HL-60/S4 treated with phorbol 12-myristate 13-acetate at 8.2 ng/mL for 4 days and 3 days (cell line): ENCODE data around the gene TDG.

ENCODE experiments used
- in situ Hi-C: fragments of 300-500 bp; cut with MboI; formaldehyde crosslinking; loops from 2 replicates; pipeline ENCODE4 v1.15.0; 2022; ENCODE audit warnings: low sequenced_read_pairs

Gene TDG

DNA sequence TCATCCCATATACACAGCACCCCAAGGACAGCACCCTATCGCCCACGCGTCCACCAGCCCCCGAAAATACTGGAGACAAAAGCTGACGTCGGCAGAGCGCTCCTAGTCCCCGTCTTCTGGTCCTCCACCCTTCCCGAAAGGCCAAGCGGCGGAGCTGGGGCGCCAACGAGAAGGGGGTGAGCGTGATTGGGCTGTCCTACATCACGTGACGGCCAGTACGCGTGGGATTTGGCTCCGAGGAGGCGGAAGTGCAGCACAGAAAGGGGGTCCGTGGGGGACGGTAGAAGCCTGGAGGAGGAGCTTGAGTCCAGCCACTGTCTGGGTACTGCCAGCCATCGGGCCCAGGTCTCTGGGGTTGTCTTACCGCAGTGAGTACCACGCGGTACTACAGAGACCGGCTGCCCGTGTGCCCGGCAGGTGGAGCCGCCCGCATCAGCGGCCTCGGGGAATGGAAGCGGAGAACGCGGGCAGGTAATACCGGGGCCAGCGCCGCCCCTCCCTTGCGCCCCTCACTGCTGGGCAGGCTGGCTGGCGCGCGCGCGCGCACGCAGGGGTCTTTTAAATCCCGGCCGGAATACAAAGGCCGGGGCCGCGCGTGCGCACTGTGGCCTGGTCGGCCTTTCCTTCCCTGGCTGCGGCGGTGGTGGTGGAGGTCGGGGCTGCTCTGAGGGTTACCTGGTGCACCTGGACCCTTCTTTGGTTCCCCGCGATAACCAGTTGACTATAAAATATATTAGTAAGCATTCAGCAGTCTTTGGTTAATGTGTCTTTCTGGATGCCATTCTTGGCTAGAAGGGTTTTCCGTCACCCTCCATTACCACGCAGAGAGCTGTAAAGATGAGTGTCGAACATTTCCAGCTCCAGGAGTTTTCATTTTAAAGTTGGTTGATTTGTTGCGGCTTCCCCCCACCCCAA lies at the start of gene TDG:
TSS of gene TDG (plus strand) at position 283 of the 915 bp plus-strand sequence. CDS start at position 449, 166 bp downstream.
- in situ Hi-C loops, result no loop called here

- in situ Hi-C loops, result no loop called here
Observed at GRCh38 chr12:103917873-103918272, 47.8 kb upstream of the TDG start.

GRCh38 chr12:103924761-103925641 lies 40.7 kb upstream of the TDG start:
- in situ Hi-C loops, result no loop called here

DNA sequence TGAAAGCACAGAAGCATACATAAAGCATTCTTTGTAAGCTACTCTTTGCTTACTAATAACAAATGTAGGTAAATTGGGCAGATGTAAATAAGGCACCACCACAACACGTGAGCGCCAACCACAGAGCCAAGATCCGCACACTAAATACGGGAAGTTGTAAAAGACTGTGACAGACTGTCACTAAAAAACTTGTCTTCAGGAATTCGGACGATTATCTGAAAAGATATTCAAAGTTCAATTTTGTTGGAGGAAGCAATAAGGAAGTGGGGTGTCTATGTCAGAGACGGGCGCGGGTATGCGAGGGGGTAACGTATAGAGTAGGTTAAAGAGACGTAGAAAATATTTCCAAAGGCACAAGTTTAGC lies 37.0 kb upstream of the TDG start:
- in situ Hi-C loops, result no loop called here

- in situ Hi-C loops, result no loop called here
Observed at GRCh38 chr12:103929046-103929783, 36.5 kb upstream of the TDG start.

- in situ Hi-C loops, result no loop called here
Observed at GRCh38 chr12:103929784-103930033, 36.0 kb upstream of the TDG start.

DNA sequence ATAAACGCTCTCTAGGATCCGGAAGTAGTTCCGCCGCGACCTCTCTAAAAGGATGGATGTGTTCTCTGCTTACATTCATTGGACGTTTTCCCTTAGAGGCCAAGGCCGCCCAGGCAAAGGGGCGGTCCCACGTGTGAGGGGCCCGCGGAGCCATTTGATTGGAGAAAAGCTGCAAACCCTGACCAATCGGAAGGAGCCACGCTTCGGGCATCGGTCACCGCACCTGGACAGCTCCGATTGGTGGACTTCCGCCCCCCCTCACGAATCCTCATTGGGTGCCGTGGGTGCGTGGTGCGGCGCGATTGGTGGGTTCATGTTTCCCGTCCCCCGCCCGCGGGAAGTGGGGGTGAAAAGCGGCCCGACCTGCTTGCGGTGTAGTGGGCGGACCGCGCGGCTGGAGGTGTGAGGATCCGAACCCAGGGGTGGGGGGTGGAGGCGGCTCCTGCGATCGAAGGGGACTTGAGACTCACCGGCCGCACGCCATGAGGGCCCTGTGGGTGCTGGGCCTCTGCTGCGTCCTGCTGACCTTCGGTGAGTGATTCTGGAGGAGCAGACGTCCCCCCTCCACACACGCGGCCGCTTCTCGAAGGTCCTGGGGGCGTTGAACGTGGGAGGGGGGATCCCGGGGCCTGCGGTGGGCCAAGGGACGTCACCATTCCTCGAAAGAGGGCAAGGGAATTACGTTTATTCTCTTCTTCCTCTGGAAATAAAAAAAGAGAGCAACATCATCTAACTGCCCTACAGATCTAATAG lies 35.5 kb upstream of the TDG start, which contains the start of gene HSP90B1:
TSS of gene HSP90B1 (plus strand) at position 377 of the 753 bp plus-strand sequence. CDS start at position 483, 106 bp downstream.
- in situ Hi-C loops, result no loop called here

DNA sequence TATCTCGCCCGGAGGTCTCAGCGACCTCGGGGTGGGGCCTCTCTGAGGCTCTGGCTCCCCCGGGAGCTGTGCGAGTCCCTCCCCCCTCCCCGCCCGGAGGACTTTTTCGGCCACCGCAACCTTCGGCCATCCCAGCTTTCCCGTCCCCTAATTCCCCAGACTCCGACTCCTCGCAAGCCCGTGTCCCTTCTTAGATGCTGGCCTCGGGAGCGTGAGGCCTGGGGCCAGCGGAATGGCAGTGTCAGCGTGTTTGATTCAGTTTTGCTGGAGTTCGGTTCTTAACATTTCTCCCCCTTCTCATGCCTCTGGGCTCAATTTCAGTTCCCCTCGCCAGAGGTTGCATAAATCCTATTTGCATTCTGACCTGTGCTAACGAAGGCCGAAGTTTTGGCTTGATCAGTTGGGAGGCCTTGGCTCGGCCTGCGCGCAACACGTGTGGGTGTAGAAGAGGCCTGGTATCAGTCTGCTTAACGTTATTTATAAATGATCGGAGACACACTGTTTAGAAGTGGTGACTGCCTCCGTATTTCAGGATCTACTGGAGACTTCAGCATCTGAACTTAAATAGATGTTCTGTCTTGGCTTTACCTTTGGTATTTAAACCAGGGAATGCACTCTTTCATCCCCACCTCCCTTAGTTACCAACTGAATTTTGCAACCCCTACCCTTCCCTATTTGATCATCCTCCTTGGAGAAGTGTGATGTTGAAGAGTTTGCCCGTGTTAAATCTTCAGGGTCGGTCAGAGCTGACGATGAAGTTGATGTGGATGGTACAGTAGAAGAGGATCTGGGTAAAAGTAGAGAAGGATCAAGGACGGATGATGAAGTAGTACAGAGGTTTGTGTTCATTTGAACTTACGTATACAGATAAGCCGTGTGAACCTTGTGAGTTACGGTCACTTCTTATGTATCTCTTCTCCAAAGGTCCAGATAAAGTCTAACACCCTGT lies 34.6 kb upstream of the TDG start:
- in situ Hi-C loops, result no loop called here

DNA sequence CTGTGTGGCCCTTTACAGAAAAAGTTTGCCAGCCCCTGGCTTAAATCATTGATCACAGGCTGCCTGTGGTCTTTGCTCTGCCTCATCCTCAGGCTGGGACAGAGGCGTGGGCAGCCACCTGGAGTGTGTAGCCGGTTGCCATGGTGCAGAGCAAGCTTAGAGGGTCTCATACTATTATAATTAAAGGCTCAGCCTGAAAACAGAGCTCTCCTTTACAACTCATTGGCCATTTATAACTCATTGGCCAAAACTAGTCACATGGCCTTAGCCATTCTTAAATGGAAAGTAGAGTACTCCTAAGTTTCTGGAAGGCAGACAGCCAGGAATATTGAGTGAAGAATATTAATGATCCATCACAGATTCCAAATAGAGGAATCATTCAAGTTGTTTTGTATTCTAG lies 32.4 kb upstream of the TDG start:
- in situ Hi-C loops, result no loop called here

- in situ Hi-C loops, result no loop called here
Observed at GRCh38 chr12:103936679-103937078, 29.0 kb upstream of the TDG start.

DNA sequence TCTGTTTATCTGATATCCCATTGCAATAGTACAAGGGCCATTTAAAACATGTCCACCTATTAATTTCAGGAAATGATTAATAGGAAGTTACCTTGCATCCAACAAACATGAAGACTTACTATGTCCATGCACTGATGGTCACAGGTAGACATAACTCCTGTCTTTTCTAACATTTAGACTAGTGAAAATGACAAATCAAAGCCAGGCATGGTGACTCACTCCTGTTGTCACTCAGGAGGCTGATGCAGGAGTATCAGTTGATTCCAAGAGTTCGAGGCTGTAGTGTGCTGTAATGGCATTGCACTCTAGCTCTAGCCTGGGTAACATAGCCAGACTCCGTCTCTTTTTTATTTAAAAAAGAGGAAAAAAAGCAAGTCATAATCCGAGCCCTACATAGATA lies 20.7 kb upstream of the TDG start:
- in situ Hi-C loops, result no loop called here

- in situ Hi-C loops, result no loop called here
Observed at GRCh38 chr12:103947871-103948555, 17.7 kb upstream of the TDG start.

DNA sequence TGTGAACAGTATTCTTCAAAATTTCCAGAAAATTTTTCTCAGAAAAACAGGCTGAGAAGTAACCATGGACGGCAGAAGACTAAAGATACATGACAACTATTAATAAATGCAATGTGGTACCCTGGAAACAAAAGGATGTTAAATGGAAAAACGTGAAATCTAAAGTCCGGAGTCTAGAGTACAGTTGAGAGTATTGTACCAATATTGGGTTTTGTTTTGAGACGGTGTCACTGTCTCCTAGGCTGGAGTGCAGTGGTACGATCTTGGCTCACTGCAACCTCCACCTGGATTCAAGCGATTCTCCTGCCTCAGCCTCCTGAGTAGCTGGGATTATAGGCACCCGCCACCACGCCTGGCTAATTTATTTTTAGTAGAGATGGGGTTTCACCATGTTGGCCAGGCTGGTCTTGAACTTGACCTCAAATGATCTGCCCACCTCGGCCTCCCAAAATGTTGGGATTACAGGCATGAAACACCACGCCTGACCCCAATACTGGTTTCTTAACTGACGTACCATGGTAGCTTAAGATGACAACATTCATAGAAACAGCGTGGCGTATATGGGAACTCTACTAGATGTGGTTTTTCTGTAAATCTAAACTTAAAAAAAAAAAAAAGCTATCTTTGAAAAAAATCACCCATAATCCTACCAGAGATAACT lies 16.8 kb upstream of the TDG start:
- in situ Hi-C loops, result no loop called here

- in situ Hi-C loops, result no loop called here
Observed at GRCh38 chr12:103952497-103952896, 13.2 kb upstream of the TDG start.

DNA sequence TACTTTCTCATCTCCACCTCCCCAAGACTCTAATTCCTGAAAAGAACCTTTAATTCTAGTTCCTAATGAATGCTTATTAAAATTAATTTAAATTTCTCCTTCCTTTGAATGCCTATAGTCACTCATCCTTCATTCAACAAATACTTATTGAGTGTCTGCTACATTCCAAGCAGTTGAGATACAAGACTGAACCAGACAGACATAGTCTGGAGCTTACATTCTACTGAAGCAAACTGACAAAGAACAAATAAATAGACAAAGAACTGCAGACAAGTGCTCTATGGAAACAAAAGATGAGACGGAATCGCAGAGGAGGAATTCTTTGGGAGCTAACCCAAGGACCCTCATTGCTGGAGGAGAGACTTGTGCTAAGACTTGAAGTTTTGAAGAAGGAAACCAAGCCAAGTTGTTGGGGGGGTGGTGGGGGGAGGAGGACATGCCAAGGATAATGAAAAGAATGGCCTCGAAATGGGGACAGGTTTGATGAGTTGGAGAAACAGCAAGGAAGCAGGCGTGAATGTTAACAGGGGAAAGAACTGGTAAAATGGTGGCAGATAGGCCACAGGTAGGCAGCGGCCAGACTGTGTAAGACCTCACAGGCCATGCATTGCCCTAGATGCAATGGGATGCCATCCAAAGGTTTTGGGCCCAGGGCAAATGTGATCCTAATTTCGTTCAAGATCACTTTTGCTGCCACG lies 9.7 kb upstream of the TDG start:
- in situ Hi-C loops, result no loop called here

DNA sequence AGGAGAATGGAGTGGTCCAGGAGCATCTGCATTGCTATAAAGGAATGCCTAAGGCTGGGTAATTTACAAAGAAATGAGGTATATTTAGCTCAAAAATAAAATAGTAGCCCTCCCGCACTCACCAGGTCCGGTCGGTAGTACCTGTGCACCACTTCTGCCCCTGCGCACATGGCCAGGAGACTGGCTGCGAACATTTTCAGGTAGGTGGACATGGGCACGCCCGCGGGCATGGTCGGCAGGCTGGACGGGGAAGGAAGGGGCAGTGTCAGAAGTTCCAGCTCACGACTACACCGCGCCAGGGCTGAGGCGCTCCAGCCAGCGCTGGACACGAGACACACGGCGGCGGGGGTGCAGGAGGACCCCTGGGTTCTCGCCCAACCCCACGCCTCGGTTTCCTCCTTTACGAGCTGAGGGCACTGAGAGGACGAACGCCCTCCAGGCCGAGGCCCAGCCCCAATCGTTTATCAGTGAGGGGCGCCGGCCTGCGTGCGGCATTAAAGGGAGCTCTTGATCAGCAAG lies 9.1 kb upstream of the TDG start:
- in situ Hi-C loops, result no loop called here

DNA sequence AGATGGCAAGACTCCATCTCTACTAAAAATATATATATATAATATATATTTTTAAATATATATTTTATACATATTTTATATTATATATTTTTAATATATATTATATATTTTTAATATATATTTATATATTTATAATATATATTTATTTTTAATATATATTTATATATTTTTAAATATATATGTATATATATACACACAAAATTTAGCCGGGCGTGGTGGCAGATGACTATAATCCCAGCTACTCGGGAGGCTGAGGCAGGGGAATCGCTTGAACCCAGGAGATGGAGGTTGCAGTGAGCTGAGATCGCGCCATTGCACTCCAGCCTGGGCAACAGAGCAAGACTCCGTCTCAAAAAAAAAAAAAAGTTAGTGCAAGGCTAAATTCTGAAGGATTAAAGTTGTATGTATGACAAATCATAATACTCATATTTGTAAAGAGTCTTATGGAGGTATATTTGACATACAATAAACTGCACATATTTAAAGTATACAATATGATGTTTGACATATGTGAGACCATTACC lies 7.7 kb upstream of the TDG start:
- in situ Hi-C loops, result no loop called here
